H9 (cell line): ENCODE data around the gene B9D1. TPM values are rescaled to one million over a fixed set of nuclear protein-coding genes. Genes with fewer than 3 reads are reported as not detected.

ENCODE experiments used
- DNase-seq: peaks from one replicate; pipeline ENCODE4 v3.0.0-alpha.2; 2017
- H2AFZ ChIP-seq: one replicate; pipeline ENCODE4 v1.6.1; 2013; ENCODE audit warnings: mild to moderate bottlenecking, low read length, control low read depth, moderate library complexity
- H2AK5ac ChIP-seq: 2 replicates; pipeline ENCODE4 v1.6.1; 2013; ENCODE audit warnings: low read length, control low read depth, mixed read lengths; ENCODE audit not compliant: insufficient read length
- H2BK120ac ChIP-seq: one replicate; pipeline ENCODE4 v1.6.1; 2013; ENCODE audit warnings: low read depth, mild to moderate bottlenecking, low read length, control low read depth, inconsistent platforms; ENCODE audit not compliant: poor library complexity, severe bottlenecking
- H2BK12ac ChIP-seq: 2 replicates; pipeline ENCODE4 v1.6.1; 2013; ENCODE audit warnings: low read length, control low read depth, mixed read lengths, low read depth; ENCODE audit not compliant: insufficient read length
- H2BK15ac ChIP-seq: 2 replicates; pipeline ENCODE4 v1.6.1; 2013; ENCODE audit warnings: low read depth, low read length, control low read depth
- H2BK20ac ChIP-seq: one replicate; pipeline ENCODE4 v1.6.1; 2013; ENCODE audit warnings: low read depth, mild to moderate bottlenecking, low read length, control low read depth, inconsistent platforms; ENCODE audit not compliant: poor library complexity, severe bottlenecking
- H2BK5ac ChIP-seq: 2 replicates; pipeline ENCODE4 v1.6.1; 2013; ENCODE audit warnings: low read length, control low read depth, mixed read lengths; ENCODE audit not compliant: insufficient read length
- H3K14ac ChIP-seq: 2 replicates; pipeline ENCODE4 v1.6.1; 2013; ENCODE audit warnings: low read length, control low read depth; ENCODE audit not compliant: insufficient read depth
- H3K18ac ChIP-seq: 2 replicates; pipeline ENCODE4 v1.6.1; 2013; ENCODE audit warnings: low read depth, mild to moderate bottlenecking, mixed read lengths, low read length, control low read depth; ENCODE audit not compliant: insufficient read length
- H3K23ac ChIP-seq: 2 replicates; pipeline ENCODE4 v1.6.1; 2013; ENCODE audit warnings: low read length, control low read depth, mixed read lengths, low read depth; ENCODE audit not compliant: insufficient read length
- H3K23me2 ChIP-seq: 2 replicates; pipeline ENCODE4 v1.6.1; 2013; ENCODE audit warnings: low read depth, mild to moderate bottlenecking, mixed read lengths, low read length, control low read depth; ENCODE audit not compliant: insufficient read length, poor library complexity, severe bottlenecking
- H3K27ac ChIP-seq: 2 replicates; pipeline ENCODE4 v1.5.1; 2013; ENCODE audit warnings: low read length, control low read depth, mixed read lengths, low read depth; ENCODE audit not compliant: insufficient read length
- H3K27me3 ChIP-seq: 2 replicates; pipeline ENCODE4 v1.6.1; 2013; ENCODE audit warnings: low read length, control low read depth, inconsistent platforms; ENCODE audit not compliant: insufficient read depth
- H3K4ac ChIP-seq: 2 replicates; pipeline ENCODE4 v1.6.1; 2013; ENCODE audit warnings: low read depth, mild to moderate bottlenecking, control low read depth, inconsistent platforms, low read length, moderate library complexity
- H3K4me1 ChIP-seq: 2 replicates; pipeline ENCODE4 v1.6.1; 2013; ENCODE audit warnings: low read length, control low read depth, inconsistent platforms; ENCODE audit not compliant: insufficient read depth
- H3K4me2 ChIP-seq: 2 replicates; pipeline ENCODE4 v1.6.1; 2013; ENCODE audit warnings: low read length, control low read depth, mixed read lengths; ENCODE audit not compliant: insufficient read length, insufficient read depth
- H3K56ac ChIP-seq: 2 replicates; pipeline ENCODE4 v1.6.1; 2013; ENCODE audit warnings: low read depth, mild to moderate bottlenecking, mixed read lengths, low read length, control low read depth; ENCODE audit not compliant: insufficient read length
- H3K79me1 ChIP-seq: 2 replicates; pipeline ENCODE4 v1.6.1; 2013; ENCODE audit warnings: low read depth, mild to moderate bottlenecking, moderate library complexity, low read length, control low read depth, inconsistent platforms; ENCODE audit not compliant: insufficient read depth, poor library complexity, severe bottlenecking
- H3K79me2 ChIP-seq: 2 replicates; pipeline ENCODE4 v1.6.1; 2013; ENCODE audit warnings: low read length, control low read depth, inconsistent platforms; ENCODE audit not compliant: insufficient read depth
- H3K9ac ChIP-seq: 2 replicates; pipeline ENCODE4 v1.6.1; 2013; ENCODE audit warnings: low read length, control low read depth, mixed read lengths; ENCODE audit not compliant: insufficient read length; ENCODE audit errors: extremely low read depth
- H3K9me3 ChIP-seq: one replicate; pipeline ENCODE4 v1.6.1; 2013; ENCODE audit warnings: low read depth, low read length, inconsistent platforms; ENCODE audit not compliant: control insufficient read depth
- H3T11ph ChIP-seq: one replicate; pipeline ENCODE4 v1.6.1; 2013; ENCODE audit warnings: mild to moderate bottlenecking, low read length, control low read depth, inconsistent platforms
- H4K20me1 ChIP-seq: one replicate; pipeline ENCODE4 v1.6.1; 2013; ENCODE audit not compliant: control insufficient read depth, insufficient read length, insufficient read depth
- H4K5ac ChIP-seq: 2 replicates; pipeline ENCODE4 v1.6.1; 2013; ENCODE audit warnings: low read depth, mild to moderate bottlenecking, mixed read lengths, low read length, control low read depth; ENCODE audit not compliant: insufficient read length
- H4K8ac ChIP-seq: replicated peaks from 2 replicates; pipeline ENCODE4 v1.6.1; 2013; ENCODE audit warnings: low read length, control low read depth, mixed read lengths, low read depth; ENCODE audit not compliant: insufficient read length
- H4K91ac ChIP-seq: 2 replicates; pipeline ENCODE4 v1.6.1; 2013; ENCODE audit warnings: low read depth, mild to moderate bottlenecking, moderate library complexity, mixed read lengths, low read length, control low read depth; ENCODE audit not compliant: insufficient read length
- H3K27ac Mint-ChIP-seq, 3 experiments: 2 replicates in 2 of 3; 3 replicates in 1 of 3; pipeline ENCODE4 v1.8.0; 2020 to 2021; ENCODE audit warnings: mixed read lengths in 3 of 3, mild to moderate bottlenecking in 1 of 3, moderate library complexity in 1 of 3
- H3K27me3 Mint-ChIP-seq: 2 replicates; pipeline ENCODE4 v1.8.0; 2021; ENCODE audit warnings: low read depth, mild to moderate bottlenecking, moderate library complexity, mixed read lengths
- H3K36me3 Mint-ChIP-seq, 3 experiments: 2 replicates in 2 of 3; 3 replicates in 1 of 3; pipeline ENCODE4 v1.8.0; 2020 to 2021; ENCODE audit warnings: low read depth in 3 of 3, mixed read lengths in 3 of 3; ENCODE audit not compliant: insufficient read depth in 1 of 3
- H3K4me1 Mint-ChIP-seq, 2 experiments: 2 replicates each; pipeline ENCODE4 v1.8.0; 2020; ENCODE audit warnings: mixed read lengths in 2 of 2
- H3K4me3 Mint-ChIP-seq, 2 experiments: 2 replicates in 1 of 2; 3 replicates in 1 of 2; pipeline ENCODE4 v1.8.0; 2020 to 2021; ENCODE audit warnings: mild to moderate bottlenecking in 2 of 2, mixed read lengths in 2 of 2, moderate library complexity in 1 of 2
- H3K9me3 Mint-ChIP-seq, 2 experiments: 2 replicates in 1 of 2; 3 replicates in 1 of 2; pipeline ENCODE4 v1.8.0; 2020; ENCODE audit warnings: mild to moderate bottlenecking in 2 of 2, mixed read lengths in 2 of 2, moderate library complexity in 1 of 2
- CTCF ChIP-seq: fragments of 200-600 bp; sonication (generic); conservative IDR thresholded peaks from 3 replicates; pipeline ENCODE4 v1.8.0; 2021; ENCODE audit warnings: antibody characterized with exemption, mild to moderate bottlenecking
- WGBS: extraction: QIAGEN DNeasy Blood & Tissue Kit; methylation state at CpG from one replicate; pipeline ENCODE4 v1.1.7; 2013; ENCODE audit warnings: missing lambda C conversion rate, low lambda C conversion rate, mixed read lengths; ENCODE audit not compliant: insufficient read length; ENCODE audit errors: extremely low coverage; 5-methylcytosine and 5-hydroxymethylcytosine counted together
- total RNA-seq: library from RNA; stranded (reverse); gene quantifications from 2 replicates; pipeline ENCODE4 v1.2.1, GENCODE V29; 2021

B9D1 gene
- total RNA-seq, 1 experiment from 2014 or later = 30.4 TPM

GRCh38 chr17:19299866-19300265 is 62.7 kb downstream of the B9D1 start:
- H3K36me3 Mint-ChIP-seq = no peaks in the 10 kb centered on the region; a peak in 1 of 7 replicates
- no peak overlapping the region for H3K4me3 Mint-ChIP-seq
- Histone ChIP-seq H3K9me3 (no peaks in the 10 kb centered on the region), H3K23ac (no peak overlapping the region), H2BK12ac (no peak overlapping the region), H3K14ac (no peak overlapping the region), H2AK5ac (no peak overlapping the region), H3K23me2 (no peaks in the 10 kb centered on the region), H3K79me2 (no peaks in the 10 kb centered on the region; the same call in 1 of the 2 replicates), H4K91ac (no peak overlapping the region), H2BK15ac (no peak overlapping the region), H3K56ac (no peak overlapping the region), H3K79me1 (no peaks in the 10 kb centered on the region), H4K8ac (no peak overlapping the region), H2BK20ac (no peak overlapping the region), H3K9ac (no peak overlapping the region), H3K4me2 (no peak overlapping the region), H3K27me3 (no peaks in the 10 kb centered on the region), H2BK5ac (no peak overlapping the region), H3T11ph (no peak overlapping the region), H3K4ac (no peak overlapping the region), H4K5ac (no peak overlapping the region), H2AFZ (no peak overlapping the region), H3K27ac (no peak overlapping the region), H3K4me1 (no peaks in the 10 kb centered on the region), H2BK120ac (no peak overlapping the region), H3K18ac (no peak overlapping the region), H4K20me1 (no peaks in the 10 kb centered on the region)
- WGBS = no CpG with 5 or more reads among the region's 7 CpGs
- H3K9me3 Mint-ChIP-seq = no peaks in the 10 kb centered on the region
- DNase-seq = no peak
- H3K27ac Mint-ChIP-seq = peak overlapping the region; percentile 31 to 83 (median 32); a peak in 2 of 7 replicates
- peaks cover 10 to 14% of the 10 kb centered on the region in 2 experiments for H3K4me1 Mint-ChIP-seq
- TF ChIP-seq CTCF = no peak
- no peaks in the 10 kb centered on the region for H3K27me3 Mint-ChIP-seq
